GM19023 (cell line): ENCODE measurements around the gene BRAT1.

Experiments
- ATAC-seq: cut with Tn5 transposase; IDR thresholded peaks from one replicate; pipeline ENCODE4 v1.9.1; 2021; ENCODE audit warnings: mild to moderate bottlenecking, moderate library complexity; ENCODE audit not compliant: unreplicated experiment

The BRAT1 gene

DNA sequence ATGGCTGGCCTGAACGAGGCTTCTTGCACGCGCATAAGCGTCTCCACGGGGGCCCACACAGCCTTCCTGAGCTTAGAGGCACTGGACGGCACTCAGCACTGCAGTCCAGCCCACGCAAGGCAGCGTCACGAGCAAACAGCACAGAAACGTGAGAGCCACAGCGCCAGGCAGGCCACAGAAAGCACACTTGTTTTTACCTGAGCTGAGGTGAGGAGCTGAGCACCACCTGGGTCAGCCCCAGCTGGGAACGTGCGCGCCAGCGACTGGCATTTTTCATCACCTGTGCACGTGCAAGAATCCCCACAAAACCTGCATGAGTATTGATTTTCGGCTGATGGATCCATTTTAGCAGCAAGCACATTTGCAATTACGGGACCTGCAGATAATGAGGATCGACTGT is 30.1 kb upstream of the BRAT1 start:
- ATAC-seq: no peak

DNA sequence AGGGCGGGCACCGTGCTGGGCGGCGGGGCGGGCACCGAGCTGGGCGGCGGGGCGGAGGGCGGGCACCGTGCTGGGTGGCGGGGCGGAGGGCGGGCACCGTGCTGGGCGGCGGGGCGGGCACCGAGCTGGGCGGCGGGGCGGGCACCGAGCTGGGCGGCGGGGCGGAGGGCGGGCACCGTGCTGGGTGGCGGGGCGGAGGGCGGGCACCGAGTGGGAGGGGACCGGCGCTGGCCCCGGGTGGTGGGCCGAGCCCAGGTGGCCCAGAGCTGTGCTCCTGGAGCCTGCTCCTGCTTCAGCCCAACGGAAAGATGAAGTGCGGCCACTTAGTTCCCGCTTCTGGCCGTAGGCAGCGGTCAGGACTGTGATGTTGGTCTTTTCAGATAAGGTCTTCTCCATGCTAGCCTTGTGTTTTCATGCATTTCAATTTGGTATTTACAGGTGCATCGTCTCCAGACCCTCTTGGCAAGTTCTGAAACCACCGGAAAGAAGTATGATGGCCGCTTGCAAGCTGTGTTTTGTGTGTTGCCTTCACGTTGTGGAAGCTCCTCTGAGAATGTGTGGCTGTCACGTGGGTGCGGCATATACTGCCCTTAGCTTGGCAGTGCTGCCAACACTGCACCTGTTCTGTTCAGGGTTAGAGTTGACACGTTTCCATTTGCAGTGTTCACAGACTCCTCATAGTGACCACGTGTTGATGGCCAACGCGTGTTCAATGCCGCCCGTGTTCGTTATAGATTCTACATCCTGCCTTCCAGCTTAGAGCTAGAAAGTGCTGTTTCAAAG is 28.7 kb upstream of the BRAT1 start:
- ATAC-seq: no peak

DNA sequence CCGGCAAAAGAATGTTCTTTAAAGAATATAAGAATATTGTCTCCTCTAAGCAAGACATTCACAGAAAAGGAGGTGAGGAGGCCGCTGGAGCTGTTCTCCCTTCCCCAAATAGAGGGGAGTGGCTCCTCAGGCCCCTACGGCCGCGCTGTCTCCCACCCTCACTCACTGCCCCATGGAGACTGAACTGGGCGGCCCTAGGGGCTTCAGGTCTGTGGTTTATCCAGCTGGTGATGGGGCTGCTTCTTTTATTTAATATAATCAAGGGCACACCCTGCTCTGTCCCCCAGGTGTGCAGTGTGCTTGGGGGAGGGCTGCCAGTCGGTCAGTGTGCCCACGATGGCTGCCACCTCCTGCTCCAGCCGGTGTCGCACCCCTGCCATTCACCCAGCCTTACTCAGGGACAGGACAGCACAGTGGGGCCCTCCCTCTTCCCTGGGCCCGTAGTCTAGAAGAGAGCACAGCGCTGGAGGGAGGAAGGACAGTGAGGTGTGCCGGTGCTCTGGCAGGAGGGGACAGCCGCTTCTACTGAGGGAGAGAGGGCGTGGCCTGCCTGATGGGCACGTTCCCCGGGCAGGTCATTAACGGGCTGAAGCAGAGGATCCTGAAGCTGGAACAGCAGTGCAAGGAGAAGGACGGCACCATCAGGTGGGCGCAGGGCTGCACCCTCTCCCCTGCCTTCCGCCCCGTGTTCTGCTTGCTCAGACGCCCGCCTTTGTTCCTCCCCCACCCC is 26.8 kb upstream of the BRAT1 start:
- ATAC-seq: no peak

DNA sequence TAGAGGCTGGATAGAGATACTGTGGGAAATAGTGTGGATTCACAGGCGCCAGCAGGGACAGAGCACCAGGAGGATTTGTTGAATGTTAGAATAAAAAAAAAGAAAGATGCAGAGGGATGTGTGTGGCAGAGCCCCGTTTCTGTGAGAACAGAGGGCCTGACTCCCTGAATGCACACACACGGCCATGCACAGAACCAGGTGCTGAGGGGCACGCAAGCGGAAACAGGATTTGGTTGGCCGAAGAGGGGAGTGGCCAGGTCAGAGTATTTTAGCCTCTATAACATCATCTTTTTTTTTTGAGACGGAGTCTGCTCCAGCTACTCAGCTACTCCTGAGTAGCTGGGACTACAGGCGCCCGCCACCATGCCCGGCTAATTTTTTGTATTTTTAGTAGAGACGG is 25.3 kb upstream of the BRAT1 start:
- ATAC-seq: no peak

DNA sequence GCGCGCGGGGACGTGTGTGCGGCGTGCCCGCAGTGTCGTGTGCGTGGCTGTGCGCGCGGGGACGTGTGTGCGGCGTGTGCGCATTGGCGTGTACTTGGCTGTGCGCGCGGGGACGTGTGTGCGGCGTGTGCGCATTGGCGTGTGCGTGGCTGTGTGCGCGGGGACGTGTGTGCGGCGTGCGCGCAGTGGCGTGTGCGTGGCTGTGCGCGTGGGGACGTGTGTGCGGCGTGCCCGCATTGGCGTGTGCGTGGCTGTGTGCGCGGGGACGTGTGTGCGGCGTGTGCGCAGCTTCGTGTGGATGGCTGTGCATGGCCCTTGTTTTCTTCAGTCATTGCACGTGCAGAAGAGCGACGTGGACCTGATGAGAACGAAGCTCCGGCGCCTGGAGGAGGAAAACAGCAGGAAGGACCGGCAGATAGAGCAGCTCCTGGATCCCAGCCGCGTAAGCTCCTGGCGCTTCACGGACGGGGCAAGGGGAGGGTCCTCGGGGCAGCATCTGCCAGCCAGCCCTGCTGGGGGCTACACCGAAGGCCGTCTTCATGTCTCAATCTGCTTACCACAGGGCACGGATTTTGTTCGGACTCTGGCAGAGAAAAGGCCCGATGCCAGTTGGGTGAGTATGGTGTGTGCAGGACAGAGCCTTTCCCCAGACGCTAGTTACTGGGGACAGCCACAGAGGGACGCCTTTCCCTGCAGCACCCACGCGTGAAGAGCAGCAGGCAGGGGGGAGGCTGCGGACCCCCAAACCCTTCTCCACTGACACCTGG is 22.8 kb upstream of the BRAT1 start:
- no peak for ATAC-seq

DNA sequence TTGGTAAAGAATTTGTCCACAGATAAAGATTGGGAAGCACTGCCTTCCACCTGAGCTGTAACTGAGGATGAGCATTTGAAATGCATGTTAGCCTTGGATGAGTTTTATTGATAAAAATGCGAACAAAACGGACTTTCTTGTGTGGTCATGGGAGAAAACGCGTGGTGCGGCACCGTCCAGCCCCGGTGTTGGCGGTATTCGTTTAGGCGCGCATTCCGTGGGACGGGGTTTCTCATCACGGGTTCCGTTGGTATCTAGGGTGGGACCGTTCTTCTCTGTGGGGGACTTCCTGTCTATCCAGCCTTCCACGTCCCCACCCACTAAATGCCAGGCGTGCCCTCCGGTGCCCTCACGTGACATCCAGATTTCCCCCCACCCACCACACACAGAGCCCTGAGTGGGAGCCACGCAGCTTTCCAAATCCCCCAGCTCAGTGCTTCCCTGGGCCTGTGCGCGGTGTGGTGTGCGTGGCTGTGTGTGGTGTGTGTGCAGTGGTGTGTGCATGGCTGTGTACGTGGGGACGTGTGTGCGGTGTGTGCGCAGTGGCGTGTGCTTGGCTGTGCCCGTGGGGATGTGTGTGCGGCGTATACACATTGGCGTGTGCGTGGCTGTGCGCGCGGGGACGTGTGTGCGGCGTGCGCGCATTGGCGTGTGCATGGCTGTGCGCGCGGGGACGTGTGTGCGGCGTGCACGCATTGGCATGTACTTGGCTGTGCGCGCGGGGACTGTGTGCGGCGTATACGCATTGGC is 21.6 kb upstream of the BRAT1 start:
- ATAC-seq: no peak

DNA sequence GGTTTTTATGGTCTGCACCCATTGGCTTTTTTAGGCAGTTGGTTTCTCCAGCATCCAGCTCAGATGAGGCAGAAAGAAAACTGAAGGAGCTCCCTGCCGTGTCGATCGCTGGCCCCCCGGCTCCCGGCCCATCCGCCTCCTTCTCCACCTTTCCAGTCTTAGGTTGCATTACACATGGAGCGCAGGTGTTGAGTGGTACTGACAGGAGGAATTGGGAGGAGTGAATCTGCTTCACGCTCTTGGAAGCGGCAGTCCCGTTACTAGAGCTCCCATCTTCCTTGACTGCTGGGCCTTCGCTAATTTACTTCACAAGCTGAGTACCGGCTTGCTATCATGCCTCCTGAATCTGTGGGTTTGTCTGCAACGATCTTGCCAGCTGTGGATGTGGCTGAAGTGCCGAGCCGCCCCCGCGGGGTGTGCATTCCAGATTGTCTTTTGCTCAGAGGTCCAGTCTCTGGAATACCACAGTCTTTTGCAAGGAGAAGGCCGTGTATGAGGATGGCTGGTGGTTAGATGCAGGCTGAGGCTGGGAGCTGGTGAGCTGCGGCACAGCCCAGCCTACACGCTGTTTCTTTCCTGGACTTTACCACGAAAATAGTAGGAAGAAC is 20.5 kb upstream of the BRAT1 start:
- ATAC-seq: no peak

DNA sequence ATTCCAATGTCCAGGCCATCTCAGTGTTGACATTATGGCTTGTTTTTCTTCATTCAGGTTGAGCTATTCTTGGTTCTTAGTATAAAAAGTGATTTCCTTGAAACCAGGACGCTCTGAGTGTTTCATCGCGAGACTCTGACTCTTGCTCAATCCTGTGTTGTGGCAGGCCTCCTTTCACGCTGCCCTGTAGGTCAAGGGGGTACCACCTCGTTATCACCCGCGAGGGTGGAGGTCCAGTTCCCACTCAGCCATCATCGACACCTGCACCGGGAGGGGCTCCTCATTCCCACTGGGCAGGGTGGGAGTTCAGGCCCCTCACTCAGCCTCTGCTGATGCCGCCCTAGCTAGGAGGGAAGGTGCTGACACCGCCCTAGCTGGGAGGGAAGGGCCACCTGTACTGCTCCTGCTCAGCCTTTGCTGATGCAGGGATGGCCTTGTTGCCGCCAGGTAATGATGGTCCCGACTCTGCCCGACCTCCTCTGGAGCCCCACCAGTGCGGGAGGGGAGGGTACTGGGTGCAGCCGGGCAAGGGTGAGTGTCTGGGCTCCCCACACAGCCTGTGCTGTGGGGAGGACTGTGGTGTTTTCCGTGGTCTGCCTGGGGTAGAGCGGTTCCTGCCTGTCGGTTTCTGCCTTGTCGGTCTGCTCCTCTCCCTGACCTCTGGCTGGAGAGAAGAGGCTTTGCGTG is 19.9 kb upstream of the BRAT1 start:
- no peak for ATAC-seq

DNA sequence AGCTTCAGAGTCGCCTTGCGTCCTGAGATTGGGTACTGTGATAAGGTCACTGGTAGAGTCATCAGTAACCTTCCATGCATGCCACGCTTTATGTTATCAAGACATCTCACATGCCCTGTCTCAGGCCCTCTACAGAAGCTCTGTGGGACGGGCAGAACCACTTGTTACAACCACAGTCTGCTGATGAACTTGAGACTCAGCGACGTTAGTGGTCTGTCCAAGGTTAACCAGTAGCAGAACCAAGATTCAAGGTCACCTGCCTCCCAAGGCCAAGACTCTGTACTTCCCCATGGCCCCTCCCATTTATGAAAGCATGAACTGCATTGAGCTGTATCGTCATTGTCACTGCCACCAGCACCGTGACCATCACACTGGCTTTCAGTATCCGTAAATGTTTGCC is 18.4 kb upstream of the BRAT1 start:
- ATAC-seq: no peak

DNA sequence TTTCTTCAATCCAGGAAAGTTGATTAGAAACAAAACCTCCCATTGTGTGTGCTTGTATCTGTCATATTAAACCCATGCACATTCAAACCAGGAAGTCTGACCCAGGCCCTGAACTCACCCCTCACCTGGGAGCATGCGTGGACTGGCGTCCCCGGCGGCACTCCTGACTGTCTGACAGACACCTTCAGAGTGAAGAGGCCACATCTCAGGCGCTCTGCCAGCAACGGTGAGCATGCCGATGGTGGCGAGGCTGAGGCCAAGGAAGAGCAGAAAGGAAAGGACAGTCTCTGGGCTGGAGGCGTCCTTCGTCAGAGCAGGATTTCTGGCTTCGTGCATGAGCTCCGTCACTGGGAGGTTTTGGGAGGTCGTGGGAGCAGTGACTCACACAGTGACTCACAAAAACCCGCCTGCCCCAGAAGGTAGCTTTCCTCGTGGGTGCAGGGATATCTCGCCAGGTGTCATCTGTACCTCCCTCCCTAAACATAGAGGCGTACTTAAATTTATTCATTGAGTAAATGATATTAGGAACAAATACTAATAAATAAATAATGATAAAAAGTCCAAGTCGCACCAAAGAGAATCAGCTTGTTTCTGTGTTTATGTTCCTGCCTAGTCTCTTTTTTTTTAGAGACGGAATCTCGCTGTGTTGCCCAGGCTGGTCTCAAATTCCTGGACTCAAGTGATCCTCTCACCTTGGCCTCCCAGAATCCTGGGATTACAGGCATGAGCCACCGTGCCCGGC is 16.9 kb upstream of the BRAT1 start:
- no peak for ATAC-seq

DNA sequence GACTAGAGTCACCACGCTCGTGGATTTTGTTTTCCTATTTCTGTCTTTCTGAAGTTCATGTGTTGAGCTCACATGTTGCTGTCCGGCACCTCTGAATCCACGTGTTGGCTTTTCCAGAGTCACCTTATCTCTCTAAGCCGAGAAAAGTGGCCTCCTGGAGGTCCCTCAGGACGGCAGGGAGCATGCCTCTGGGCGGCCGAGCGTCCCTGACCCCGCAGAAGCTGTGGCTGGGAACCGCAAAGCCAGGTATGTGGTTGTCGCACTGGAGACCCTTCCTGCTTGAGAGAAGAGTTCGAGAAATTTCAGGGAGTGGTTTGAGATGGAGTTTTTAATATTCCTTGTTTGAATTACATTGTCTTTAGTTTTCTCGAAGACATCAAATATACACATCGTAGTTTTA is 16.1 kb upstream of the BRAT1 start:
- no peak for ATAC-seq

DNA sequence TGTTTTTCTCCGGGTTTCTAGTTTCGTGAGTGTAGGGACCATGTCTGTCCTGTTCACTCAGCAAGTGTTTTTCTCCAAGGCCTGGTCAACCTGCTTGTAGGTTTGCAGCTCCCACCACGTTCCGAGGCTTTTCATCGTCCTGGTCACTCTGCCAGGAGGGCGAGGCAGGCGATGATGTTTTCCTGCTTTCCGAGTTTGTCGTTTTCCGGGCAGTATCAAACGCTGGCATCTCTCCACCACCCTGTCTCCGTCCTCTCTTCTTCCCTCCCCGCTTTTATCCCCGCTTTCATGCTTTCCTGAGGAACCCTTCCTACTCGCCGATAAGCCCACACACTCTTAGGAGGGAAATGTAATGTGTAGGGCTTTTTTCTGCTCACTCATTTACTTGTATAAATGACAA is 14.7 kb upstream of the BRAT1 start:
- ATAC-seq: no peak

DNA sequence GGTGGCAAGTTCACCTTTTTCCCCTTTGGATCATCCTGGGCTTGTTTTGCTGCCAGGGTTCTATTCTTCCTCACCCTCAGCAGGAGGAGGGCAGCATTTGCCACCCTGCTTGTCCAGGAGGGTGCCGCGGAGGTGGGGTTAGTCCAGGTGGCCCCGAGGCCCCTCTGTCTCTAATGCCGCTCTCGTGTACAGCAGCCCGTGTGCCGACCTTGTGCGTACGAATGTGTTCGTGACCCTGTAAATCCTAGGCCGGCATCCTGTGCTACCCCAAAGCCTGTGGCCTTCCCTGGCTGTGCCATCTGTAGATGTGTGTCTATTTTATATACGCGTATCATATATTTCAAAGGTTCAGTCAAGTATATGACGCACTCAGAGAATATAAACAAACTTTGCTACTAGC is 14.1 kb upstream of the BRAT1 start:
- ATAC-seq: no peak

DNA sequence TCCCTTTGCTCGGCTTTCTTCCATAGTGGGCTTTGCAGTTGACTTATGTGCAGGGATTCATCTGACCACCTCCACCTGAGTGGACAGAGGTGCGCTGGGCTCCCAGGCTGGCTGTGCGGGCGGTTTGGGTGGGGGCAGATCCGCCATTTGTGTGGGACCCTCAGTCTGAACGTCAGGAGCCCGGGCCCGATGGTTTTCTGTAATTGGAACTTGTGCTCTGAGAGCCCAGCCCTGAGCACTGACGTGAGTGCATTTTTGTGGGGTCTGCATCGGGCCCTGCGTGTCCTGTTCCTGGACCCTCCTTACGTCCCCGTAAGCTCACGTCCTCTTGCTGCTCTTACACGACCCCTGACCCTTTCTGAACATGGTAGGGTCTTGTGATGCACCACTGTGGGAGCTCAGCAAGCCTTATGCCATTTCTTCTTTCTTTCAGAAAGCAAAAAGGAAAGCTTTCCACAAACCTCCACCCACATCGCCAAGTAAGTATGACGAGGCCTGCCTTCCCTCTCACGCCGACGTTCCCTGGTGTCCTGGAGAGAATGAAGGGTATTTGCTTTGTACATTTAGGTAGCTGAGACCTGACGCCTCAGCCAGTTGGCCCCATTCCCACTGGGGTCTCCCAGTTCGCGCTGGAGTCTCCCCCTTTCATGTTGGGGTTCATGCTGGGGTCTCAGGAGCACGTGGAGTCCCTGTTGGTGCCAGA is 13.3 kb upstream of the BRAT1 start:
- no peak for ATAC-seq

DNA sequence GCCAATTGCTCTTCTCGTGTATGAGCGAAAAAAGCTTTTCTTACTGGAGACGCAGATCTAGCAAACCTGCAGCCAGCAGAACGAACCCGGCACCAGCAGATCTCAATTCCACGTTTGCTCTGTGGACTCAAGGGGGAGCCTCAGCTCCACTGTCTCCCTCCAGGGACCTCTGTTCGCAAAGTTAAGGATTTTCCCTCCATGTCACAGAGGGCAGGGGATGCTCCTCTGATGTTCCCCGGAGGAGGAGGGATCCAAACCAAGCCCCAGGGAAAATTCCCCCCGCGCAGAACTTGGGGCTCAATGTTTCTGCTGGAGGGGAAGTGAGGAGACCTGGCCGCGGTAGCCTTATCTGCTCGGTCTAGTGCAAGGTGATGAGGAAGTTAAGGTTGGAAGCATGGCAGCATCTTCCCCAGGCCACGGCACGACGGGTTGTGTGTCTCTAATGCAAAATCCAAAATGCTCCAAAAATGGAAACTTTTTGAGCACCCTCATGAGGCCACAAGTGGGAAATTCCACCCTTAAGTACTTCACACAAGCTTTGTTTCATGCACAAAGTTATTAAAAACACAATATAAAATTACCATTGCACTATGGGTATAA is 12.5 kb upstream of the BRAT1 start:
- ATAC-seq: no peak

DNA sequence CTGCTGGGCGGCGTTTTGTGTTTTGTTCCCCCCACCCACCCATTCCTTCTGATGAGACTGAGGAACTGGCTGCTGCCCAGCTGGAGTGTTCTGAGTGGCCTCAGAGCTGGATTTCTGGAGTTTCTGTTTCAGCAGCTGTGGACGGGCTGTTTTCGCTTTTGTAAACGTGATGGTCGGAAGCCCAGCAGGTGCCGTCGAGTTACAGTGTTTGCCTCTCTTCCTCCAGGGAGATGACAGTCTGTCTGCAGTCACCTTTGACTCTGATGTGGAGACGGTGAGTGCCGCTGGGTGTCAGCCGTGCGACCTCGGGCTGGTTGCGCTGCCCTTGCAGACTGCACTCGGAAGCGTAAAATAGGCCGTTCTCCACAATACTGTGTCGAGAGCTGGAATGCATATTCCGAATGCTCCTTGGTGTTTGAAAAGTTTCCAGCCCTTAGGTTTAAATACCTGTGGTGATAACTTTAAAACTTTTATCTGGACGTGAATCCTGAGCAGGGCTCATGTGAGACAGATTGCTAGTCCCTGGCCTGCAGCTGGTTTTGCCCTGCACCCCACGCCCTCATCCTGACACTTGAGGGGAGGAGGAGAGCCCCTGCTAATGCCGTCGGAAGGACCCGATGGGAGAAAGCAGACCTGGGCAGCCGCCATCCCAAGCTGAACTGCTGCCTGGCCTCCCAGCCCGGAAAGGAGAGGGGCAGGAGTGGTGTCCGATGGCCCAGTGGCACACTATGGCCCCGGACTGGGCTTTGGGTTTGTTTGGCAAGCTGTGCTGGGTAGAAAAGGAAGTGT is 11.8 kb upstream of the BRAT1 start:
- ATAC-seq: peak; percentile 84

DNA sequence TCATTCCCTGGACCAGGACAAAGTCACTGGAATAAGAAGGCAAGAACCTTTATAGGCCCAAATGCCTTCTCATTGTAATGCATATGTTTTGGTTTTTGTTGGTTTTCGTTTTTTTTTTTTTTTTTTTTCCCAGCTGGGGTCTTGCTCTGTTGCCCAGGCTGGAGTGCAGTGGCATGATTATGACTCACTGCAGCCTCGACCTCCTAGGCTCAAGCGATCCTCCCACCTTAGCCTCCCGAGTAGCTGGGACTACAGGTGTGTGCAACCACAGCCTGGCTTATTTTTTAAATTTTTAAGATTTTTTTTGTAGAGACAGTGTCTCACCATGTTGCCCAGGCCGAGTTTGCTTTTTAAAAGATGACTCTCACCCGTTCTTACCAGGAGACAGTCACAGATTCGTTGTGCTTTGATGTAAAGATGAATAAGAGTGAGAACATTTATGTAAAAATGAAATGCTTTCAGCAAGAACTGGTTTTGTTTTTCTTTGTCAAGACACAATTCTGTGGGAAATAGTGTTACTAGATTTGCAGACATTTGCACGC is 11.1 kb upstream of the BRAT1 start:
- ATAC-seq: peak; percentile 33
